HEK293 (cell line): ENCODE measurements around the gene SFXN3.

Experiments
- CTCF ChIA-PET: fragments of 350-600 bp; formaldehyde crosslinking; extraction: SDS; loops from one replicate; lab custom pipeline; 2021; ENCODE audit warnings: antibody characterized with exemption; lab: Yijun Ruan, JAX
- POLR2A ChIA-PET: fragments of 300-600 bp; formaldehyde crosslinking; extraction: SDS; loops from one replicate; lab custom pipeline; 2020; ENCODE audit warnings: antibody characterized with exemption, inconsistent platforms; lab: Yijun Ruan, JAX
- H3K27ac ChIP-seq: fragments of 200-500 bp; sonication (Bioruptor generic); 2 replicates; pipeline ENCODE4 v1.5.1; 2014; ENCODE audit warnings: low read depth, low read length, control low read depth, inconsistent platforms; ENCODE audit errors: extremely low read depth
- H3K36me3 ChIP-seq, 2 experiments: fragments of 200-500 bp in 1 of 2; sonication (Bioruptor generic) in 1 of 2; 1 replicate in 1 of 2; 2 replicates in 1 of 2; pipeline ENCODE4 v1.5.1; 2014 to 2017; ENCODE audit warnings: inconsistent platforms in 2 of 2, low read length in 2 of 2; ENCODE audit not compliant: control insufficient read depth in 2 of 2, insufficient read depth in 1 of 2
- H3K4me1 ChIP-seq: fragments of 200-500 bp; sonication (Bioruptor generic); 2 replicates; pipeline ENCODE4 v1.5.1; 2014; ENCODE audit warnings: mild to moderate bottlenecking, low read length, inconsistent platforms; ENCODE audit not compliant: control insufficient read depth, insufficient read depth
- H3K4me3 ChIP-seq: 2 replicates; pipeline ENCODE4 v1.5.1; 2011; ENCODE audit warnings: low read depth, mild to moderate bottlenecking, control low read depth, low read length, moderate library complexity
- H3K9me3 ChIP-seq: fragments of 200-500 bp; sonication (Bioruptor generic); 2 replicates; pipeline ENCODE4 v1.5.1; 2014; ENCODE audit warnings: low read depth, low read length, inconsistent platforms; ENCODE audit not compliant: control insufficient read depth, insufficient read depth
- GLIS1 ChIP-seq: fragments of 450-650 bp; formaldehyde crosslinking; IDR thresholded peaks from 2 replicates; pipeline ENCODE4 v1.5.1; 2016; ENCODE audit warnings: missing biosample characterization, missing genetic modification characterization
- KLF16 ChIP-seq: fragments of 450-650 bp; formaldehyde crosslinking; IDR thresholded peaks from 2 replicates; pipeline ENCODE4 v1.5.1; 2017; ENCODE audit warnings: missing biosample characterization, missing genetic modification characterization
- WT1 ChIP-seq: fragments of 450-650 bp; formaldehyde crosslinking; IDR thresholded peaks from 2 replicates; pipeline ENCODE4 v1.5.1; 2016; ENCODE audit warnings: missing biosample characterization, missing genetic modification characterization
- YY2 ChIP-seq: fragments of 450-650 bp; formaldehyde crosslinking; IDR thresholded peaks from 2 replicates; pipeline ENCODE4 v1.5.1; 2016; ENCODE audit warnings: missing biosample characterization, missing genetic modification characterization
- ZEB2 ChIP-seq: fragments of 450-650 bp; formaldehyde crosslinking; IDR thresholded peaks from 2 replicates; pipeline ENCODE4 v1.5.1; 2016; ENCODE audit warnings: missing biosample characterization, missing genetic modification characterization
- ZIC2 ChIP-seq: fragments of 450-650 bp; formaldehyde crosslinking; IDR thresholded peaks from 2 replicates; pipeline ENCODE4 v1.5.1; 2016; ENCODE audit warnings: missing biosample characterization, missing genetic modification characterization
- ZNF157 ChIP-seq: fragments of 450-650 bp; formaldehyde crosslinking; IDR thresholded peaks from 2 replicates; pipeline ENCODE4 v1.5.1; 2016; ENCODE audit warnings: missing biosample characterization, missing genetic modification characterization
- ZNF561 ChIP-seq: fragments of 450-650 bp; IDR thresholded peaks from 2 replicates; pipeline ENCODE4 v1.5.1; 2018; ENCODE audit warnings: missing biosample characterization, missing genetic modification characterization, borderline replicate concordance
- ZNF677 ChIP-seq: fragments of 450-650 bp; IDR thresholded peaks from 2 replicates; pipeline ENCODE4 v1.5.0; 2018; ENCODE audit warnings: missing biosample characterization, mild to moderate bottlenecking, missing genetic modification characterization, moderate library complexity
- TF ChIP-seq, protein P1 (sequence below): fragments of 450-650 bp; formaldehyde crosslinking; IDR thresholded peaks from 2 replicates; pipeline ENCODE4 v1.5.1; 2016; ENCODE audit warnings: missing biosample characterization, missing genetic modification characterization
- TF ChIP-seq, protein P2 (sequence below): fragments of 450-650 bp; formaldehyde crosslinking; IDR thresholded peaks from 2 replicates; pipeline ENCODE4 v1.5.0; 2017; ENCODE audit warnings: missing biosample characterization, missing genetic modification characterization, borderline replicate concordance
- TF ChIP-seq, protein P3 (sequence below): fragments of 450-650 bp; formaldehyde crosslinking; IDR thresholded peaks from 2 replicates; pipeline ENCODE4 v1.5.1; 2016; ENCODE audit warnings: missing biosample characterization, missing genetic modification characterization, low read depth
- TF ChIP-seq, protein P4 (sequence below): fragments of 450-650 bp; formaldehyde crosslinking; IDR thresholded peaks from 2 replicates; pipeline ENCODE4 v1.5.1; 2016; ENCODE audit warnings: missing biosample characterization, missing genetic modification characterization
- TF ChIP-seq, protein P5 (sequence below): fragments of 450-650 bp; formaldehyde crosslinking; IDR thresholded peaks from 2 replicates; pipeline ENCODE4 v1.5.1; 2016; ENCODE audit warnings: missing biosample characterization, missing genetic modification characterization
- TF ChIP-seq, protein P6 (sequence below): fragments of 450-650 bp; formaldehyde crosslinking; IDR thresholded peaks from 2 replicates; pipeline ENCODE4 v1.5.1; 2016; ENCODE audit warnings: missing biosample characterization, missing genetic modification characterization
- TF ChIP-seq, protein P7 (sequence below): fragments of 450-650 bp; formaldehyde crosslinking; optimal IDR thresholded peaks from 2 replicates; pipeline ENCODE3; 2016; ENCODE audit warnings: missing biosample characterization, mild to moderate bottlenecking, missing genetic modification characterization

SFXN3 gene

DNA sequence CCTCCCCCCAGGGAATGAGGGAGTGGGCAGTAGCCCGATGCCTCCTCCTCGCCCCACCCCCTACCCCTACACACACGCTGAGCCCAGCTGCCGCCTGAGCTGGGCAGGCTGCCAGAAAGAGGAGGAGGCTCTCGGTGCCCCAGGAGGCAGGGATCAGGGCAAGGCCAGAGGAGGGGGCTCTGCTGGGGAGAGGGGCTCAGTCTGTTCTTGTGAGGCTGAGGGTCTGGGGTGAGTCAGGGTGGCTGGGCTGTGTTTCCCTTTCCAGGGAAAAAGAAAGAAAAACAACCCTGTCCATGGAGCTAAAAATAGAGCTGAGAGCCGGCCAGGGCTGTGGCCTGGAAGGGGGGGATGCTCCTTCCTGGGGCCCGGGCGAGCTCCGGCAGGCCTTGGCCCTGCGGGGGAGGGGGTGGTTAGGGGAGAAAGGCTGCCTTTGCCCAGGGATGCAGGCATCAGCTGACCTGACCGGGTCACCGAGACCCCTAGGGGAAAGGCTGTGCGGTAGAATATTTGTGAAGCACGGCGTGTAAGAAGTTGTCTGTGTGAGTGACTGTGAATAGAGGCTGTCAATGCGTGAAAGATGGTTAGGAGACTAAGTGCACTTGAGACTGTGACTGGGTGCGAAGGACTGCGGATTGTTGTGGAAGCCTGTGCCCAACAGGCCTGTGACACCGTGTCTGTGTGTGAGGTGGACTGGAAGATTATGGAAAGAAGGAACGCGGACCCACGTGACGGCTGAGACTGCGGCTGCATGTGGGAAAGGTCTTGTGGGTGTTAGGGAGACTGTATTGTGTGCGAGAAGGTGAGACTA, 32.6 kb upstream of the SFXN3 start (continued):
- TF ChIP-seq, protein P1, sequence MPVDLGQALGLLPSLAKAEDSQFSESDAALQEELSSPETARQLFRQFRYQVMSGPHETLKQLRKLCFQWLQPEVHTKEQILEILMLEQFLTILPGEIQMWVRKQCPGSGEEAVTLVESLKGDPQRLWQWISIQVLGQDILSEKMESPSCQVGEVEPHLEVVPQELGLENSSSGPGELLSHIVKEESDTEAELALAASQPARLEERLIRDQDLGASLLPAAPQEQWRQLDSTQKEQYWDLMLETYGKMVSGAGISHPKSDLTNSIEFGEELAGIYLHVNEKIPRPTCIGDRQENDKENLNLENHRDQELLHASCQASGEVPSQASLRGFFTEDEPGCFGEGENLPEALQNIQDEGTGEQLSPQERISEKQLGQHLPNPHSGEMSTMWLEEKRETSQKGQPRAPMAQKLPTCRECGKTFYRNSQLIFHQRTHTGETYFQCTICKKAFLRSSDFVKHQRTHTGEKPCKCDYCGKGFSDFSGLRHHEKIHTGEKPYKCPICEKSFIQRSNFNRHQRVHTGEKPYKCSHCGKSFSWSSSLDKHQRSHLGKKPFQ (tag by site-specific recombination), result 0 out of 2 replicates have a peak, but pooled peaks have one; percentile 39
- TF ChIP-seq, protein P2, sequence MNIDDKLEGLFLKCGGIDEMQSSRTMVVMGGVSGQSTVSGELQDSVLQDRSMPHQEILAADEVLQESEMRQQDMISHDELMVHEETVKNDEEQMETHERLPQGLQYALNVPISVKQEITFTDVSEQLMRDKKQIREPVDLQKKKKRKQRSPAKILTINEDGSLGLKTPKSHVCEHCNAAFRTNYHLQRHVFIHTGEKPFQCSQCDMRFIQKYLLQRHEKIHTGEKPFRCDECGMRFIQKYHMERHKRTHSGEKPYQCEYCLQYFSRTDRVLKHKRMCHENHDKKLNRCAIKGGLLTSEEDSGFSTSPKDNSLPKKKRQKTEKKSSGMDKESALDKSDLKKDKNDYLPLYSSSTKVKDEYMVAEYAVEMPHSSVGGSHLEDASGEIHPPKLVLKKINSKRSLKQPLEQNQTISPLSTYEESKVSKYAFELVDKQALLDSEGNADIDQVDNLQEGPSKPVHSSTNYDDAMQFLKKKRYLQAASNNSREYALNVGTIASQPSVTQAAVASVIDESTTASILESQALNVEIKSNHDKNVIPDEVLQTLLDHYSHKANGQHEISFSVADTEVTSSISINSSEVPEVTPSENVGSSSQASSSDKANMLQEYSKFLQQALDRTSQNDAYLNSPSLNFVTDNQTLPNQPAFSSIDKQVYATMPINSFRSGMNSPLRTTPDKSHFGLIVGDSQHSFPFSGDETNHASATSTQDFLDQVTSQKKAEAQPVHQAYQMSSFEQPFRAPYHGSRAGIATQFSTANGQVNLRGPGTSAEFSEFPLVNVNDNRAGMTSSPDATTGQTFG (tag by site-specific recombination), result no peak
- TF ChIP-seq, protein P3, sequence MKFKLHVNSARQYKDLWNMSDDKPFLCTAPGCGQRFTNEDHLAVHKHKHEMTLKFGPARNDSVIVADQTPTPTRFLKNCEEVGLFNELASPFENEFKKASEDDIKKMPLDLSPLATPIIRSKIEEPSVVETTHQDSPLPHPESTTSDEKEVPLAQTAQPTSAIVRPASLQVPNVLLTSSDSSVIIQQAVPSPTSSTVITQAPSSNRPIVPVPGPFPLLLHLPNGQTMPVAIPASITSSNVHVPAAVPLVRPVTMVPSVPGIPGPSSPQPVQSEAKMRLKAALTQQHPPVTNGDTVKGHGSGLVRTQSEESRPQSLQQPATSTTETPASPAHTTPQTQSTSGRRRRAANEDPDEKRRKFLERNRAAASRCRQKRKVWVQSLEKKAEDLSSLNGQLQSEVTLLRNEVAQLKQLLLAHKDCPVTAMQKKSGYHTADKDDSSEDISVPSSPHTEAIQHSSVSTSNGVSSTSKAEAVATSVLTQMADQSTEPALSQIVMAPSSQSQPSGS, result no peak
- TF ChIP-seq YY2 (tag by site-specific recombination), result no peak
- no peak; the same call in 1 of the 2 replicates for TF ChIP-seq KLF16 (tag by site-specific recombination)
- TF ChIP-seq, protein P4, sequence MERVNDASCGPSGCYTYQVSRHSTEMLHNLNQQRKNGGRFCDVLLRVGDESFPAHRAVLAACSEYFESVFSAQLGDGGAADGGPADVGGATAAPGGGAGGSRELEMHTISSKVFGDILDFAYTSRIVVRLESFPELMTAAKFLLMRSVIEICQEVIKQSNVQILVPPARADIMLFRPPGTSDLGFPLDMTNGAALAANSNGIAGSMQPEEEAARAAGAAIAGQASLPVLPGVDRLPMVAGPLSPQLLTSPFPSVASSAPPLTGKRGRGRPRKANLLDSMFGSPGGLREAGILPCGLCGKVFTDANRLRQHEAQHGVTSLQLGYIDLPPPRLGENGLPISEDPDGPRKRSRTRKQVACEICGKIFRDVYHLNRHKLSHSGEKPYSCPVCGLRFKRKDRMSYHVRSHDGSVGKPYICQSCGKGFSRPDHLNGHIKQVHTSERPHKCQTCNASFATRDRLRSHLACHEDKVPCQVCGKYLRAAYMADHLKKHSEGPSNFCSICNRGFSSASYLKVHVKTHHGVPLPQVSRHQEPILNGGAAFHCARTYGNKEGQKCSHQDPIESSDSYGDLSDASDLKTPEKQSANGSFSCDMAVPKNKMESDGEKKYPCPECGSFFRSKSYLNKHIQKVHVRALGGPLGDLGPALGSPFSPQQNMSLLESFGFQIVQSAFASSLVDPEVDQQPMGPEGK (tag by site-specific recombination), result peak; percentile 93; the same call in 1 of the 2 replicates

DNA sequence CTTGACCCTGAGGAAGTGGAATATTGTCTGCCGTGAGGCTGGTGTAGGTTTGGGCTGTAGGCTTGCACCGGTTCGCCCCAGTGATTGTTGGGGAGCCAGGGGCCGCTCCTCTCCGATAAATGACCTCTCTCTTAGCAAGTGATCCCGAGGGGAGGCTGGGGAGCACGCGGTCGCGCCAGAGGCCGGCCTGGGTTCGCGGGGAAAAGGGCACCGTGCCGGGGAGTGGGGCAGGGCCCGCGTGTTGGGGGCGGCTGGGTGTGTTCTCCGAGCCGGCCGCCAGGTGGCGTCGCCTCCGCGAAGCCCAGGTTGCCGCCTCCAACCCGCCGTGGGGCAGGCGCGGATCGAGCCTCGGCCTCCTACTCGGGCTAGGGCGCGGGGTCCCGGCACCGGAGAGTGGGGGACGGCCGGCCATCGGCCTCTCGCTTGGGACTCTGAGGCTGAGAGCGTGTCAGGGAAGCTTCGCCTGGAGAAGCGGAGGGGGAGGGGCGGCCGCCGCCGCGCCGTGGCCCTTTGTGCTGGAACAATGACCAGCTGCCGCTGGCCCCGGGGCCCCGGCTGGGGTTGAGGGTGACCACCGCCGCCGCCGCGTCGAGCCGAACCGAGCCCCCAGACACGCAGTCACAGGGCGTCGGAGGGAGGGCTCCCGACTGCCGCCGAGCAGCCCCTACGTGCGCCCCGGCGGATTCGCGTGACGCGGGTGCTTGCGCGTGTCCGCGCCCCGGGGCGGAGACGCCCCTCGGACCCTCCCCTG, 31.9 kb upstream of the SFXN3 start:
- H3K36me3 ChIP-seq, result peaks cover 3 to 38% of the 10 kb centered on the region in 2 experiments; a peak in 2 of 3 replicates
- H3K4me3 ChIP-seq, result peak overlapping the region; percentile 57
- CTCF ChIA-PET, result interaction anchor here (0.6 to 16.6 kb wide), 16 partner anchors 7 to 1629 kb away, joined by 3 to 274 read pairs (median 4); partner anchors contain the start of genes MRPL43, PDZD7, SFXN3 and TWNK
- H3K4me1 ChIP-seq, result peaks cover 8% of the 10 kb centered on the region
- H3K27ac ChIP-seq, result peak overlapping the region; percentile 94
- POLR2A ChIA-PET, result interaction anchor here (0.6 to 1.5 kb wide), 3 partner anchors 12 to 61 kb away, joined by 3 to 8 read pairs (median 7); no protein-coding TSS in a partner anchor
- no peaks in the 10 kb centered on the region for H3K9me3 ChIP-seq
- no peak for TF ChIP-seq ZNF157 (tag by site-specific recombination)
- TF ChIP-seq GLIS1, result peak; percentile 55
- no peak for TF ChIP-seq WT1
- TF ChIP-seq, protein P5, sequence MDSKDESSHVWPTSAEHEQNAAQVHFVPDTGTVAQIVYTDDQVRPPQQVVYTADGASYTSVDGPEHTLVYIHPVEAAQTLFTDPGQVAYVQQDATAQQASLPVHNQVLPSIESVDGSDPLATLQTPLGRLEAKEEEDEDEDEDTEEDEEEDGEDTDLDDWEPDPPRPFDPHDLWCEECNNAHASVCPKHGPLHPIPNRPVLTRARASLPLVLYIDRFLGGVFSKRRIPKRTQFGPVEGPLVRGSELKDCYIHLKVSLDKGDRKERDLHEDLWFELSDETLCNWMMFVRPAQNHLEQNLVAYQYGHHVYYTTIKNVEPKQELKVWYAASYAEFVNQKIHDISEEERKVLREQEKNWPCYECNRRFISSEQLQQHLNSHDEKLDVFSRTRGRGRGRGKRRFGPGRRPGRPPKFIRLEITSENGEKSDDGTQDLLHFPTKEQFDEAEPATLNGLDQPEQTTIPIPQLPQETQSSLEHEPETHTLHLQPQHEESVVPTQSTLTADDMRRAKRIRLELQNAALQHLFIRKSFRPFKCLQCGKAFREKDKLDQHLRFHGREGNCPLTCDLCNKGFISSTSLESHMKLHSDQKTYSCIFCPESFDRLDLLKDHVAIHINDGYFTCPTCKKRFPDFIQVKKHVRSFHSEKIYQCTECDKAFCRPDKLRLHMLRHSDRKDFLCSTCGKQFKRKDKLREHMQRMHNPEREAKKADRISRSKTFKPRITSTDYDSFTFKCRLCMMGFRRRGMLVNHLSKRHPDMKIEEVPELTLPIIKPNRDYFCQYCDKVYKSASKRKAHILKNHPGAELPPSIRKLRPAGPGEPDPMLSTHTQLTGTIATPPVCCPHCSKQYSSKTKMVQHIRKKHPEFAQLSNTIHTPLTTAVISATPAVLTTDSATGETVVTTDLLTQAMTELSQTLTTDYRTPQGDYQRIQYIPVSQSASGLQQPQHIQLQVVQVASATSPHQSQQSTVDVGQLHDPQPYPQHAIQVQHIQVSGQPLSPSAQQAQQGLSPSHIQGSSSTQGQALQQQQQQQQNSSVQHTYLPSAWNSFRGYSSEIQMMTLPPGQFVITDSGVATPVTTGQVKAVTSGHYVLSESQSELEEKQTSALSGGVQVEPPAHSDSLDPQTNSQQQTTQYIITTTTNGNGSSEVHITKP, result 0 out of 2 replicates have a peak, but pooled peaks have one; percentile 5
- TF ChIP-seq, protein P6, sequence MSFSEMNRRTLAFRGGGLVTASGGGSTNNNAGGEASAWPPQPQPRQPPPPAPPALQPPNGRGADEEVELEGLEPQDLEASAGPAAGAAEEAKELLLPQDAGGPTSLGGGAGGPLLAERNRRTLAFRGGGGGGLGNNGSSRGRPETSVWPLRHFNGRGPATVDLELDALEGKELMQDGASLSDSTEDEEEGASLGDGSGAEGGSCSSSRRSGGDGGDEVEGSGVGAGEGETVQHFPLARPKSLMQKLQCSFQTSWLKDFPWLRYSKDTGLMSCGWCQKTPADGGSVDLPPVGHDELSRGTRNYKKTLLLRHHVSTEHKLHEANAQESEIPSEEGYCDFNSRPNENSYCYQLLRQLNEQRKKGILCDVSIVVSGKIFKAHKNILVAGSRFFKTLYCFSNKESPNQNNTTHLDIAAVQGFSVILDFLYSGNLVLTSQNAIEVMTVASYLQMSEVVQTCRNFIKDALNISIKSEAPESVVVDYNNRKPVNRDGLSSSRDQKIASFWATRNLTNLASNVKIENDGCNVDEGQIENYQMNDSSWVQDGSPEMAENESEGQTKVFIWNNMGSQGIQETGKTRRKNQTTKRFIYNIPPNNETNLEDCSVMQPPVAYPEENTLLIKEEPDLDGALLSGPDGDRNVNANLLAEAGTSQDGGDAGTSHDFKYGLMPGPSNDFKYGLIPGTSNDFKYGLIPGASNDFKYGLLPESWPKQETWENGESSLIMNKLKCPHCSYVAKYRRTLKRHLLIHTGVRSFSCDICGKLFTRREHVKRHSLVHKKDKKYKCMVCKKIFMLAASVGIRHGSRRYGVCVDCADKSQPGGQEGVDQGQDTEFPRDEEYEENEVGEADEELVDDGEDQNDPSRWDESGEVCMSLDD (tag by site-specific recombination), result peak; percentile 79
- TF ChIP-seq ZNF561 (tag by site-specific recombination), result peak; percentile 94
- TF ChIP-seq YY2 (tag by site-specific recombination), result 0 out of 2 replicates have a peak, but pooled peaks have one; percentile 32
- TF ChIP-seq, protein P7, sequence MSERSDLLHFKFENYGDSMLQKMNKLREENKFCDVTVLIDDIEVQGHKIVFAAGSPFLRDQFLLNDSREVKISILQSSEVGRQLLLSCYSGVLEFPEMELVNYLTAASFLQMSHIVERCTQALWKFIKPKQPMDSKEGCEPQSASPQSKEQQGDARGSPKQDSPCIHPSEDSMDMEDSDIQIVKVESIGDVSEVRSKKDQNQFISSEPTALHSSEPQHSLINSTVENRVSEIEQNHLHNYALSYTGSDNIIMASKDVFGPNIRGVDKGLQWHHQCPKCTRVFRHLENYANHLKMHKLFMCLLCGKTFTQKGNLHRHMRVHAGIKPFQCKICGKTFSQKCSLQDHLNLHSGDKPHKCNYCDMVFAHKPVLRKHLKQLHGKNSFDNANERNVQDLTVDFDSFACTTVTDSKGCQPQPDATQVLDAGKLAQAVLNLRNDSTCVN (tag by site-specific recombination), result peak; percentile 89
- peak; percentile 92 for TF ChIP-seq ZEB2 (tag by site-specific recombination)
- peak; percentile 6; the same call in 1 of the 2 replicates for TF ChIP-seq ZIC2 (tag by site-specific recombination)
- no peak for TF ChIP-seq ZNF677
